RCC 7860 (cell line): ENCODE data around the gene SETSIP.
"Not testable (repeated sequence)": the region's sequence is repeated elsewhere in the genome, so short reads cannot be mapped to it uniquely, and the experiment has no call there.

Experiments
- DNase-seq: peaks from one replicate; pipeline ENCODE4 v3.0.0-alpha.2; 2015; ENCODE audit warnings: low spot score
- FAIRE-seq: peaks from 2 replicates; lab custom pipeline; 2012; peaks lifted over from hg19 to GRCh38; lab: Jason Lieb, UNC

SETSIP gene

GRCh38 chr1:92075311-92075710, at the start of gene SETSIP:
Gene SETSIP (minus strand): TSS chr1:92075411. CDS start chr1:92075411, 0 bp downstream.
- DNase-seq (no peak), FAIRE-seq (no peak)

- no peak for FAIRE-seq
Measured at GRCh38 chr1:92123868-92124267, 48.7 kb upstream of the SETSIP start.

GRCh38 chr1:92118826-92119225, 43.6 kb upstream of the SETSIP start:
- FAIRE-seq = no peak
- DNase-seq = no peak

More at GRCh38 chr1:92123868-92124267, 48.7 kb upstream of the SETSIP start:
- DNase-seq = no peak

- no peak for DNase-seq
Measured at GRCh38 chr1:92117526-92117925, 42.3 kb upstream of the SETSIP start.

GRCh38 chr1:92108631-92109030, 33.4 kb upstream of the SETSIP start:
- FAIRE-seq (no peak), DNase-seq (no peak)

More at GRCh38 chr1:92117526-92117925, 42.3 kb upstream of the SETSIP start:
- no peak for FAIRE-seq

GRCh38 chr1:92105546-92106081, 30.4 kb upstream of the SETSIP start:
- no peak for FAIRE-seq
- DNase-seq = no peak

- FAIRE-seq (no peak), DNase-seq (no peak)
Measured at GRCh38 chr1:92096317-92096716, 21.1 kb upstream of the SETSIP start.

GRCh38 chr1:92095874-92096273, 20.7 kb upstream of the SETSIP start:
- FAIRE-seq (no peak), DNase-seq (no peak)

- no peak for FAIRE-seq
Measured at GRCh38 chr1:92094595-92094994, 19.4 kb upstream of the SETSIP start.

GRCh38 chr1:92094090-92094489, 18.9 kb upstream of the SETSIP start:
- FAIRE-seq (no peak), DNase-seq (no peak)

More at GRCh38 chr1:92094595-92094994, 19.4 kb upstream of the SETSIP start:
- no peak for DNase-seq

- DNase-seq (no peak), FAIRE-seq (no peak)
Measured at GRCh38 chr1:92091625-92092024, 16.4 kb upstream of the SETSIP start.

- no peak for DNase-seq
- no peak for FAIRE-seq
Measured at GRCh38 chr1:92087542-92087941, 12.3 kb upstream of the SETSIP start.

GRCh38 chr1:92085727-92086126, 10.5 kb upstream of the SETSIP start:
- no peak for FAIRE-seq
- DNase-seq = no peak

- FAIRE-seq = no peak
- DNase-seq = no peak
Measured at GRCh38 chr1:92084651-92085050, 9.4 kb upstream of the SETSIP start.

GRCh38 chr1:92081031-92081430, 5.8 kb upstream of the SETSIP start:
- FAIRE-seq = no peak
- DNase-seq = no peak

- peak; percentile 30 for FAIRE-seq
- DNase-seq = peak; percentile 34
Measured at GRCh38 chr1:92080128-92080985, 5.1 kb upstream of the SETSIP start, which contains the start of gene BTBD8. Gene BTBD8 (plus strand): TSS chr1:92080345. CDS start chr1:92080572, 227 bp downstream.

- no peak for DNase-seq
- FAIRE-seq = no peak
Measured at GRCh38 chr1:92079441-92079840, 4.2 kb upstream of the SETSIP start.

- FAIRE-seq, DNase-seq: not testable (repeated sequence)
Measured at GRCh38 chr1:92078077-92078476, 2.9 kb upstream of the SETSIP start.

- no peak for DNase-seq
- no peak for FAIRE-seq
Measured at GRCh38 chr1:92076363-92076762, 1.2 kb upstream of the SETSIP start.

- not testable (repeated sequence) for DNase-seq, FAIRE-seq
Measured at GRCh38 chr1:92074446-92074845, 765 bp downstream of the SETSIP start.

- no peak for FAIRE-seq
- DNase-seq = no peak
Measured at GRCh38 chr1:92070892-92071291, 4.3 kb downstream of the SETSIP start.

GRCh38 chr1:92066321-92066720, 8.9 kb downstream of the SETSIP start:
- no peak for FAIRE-seq

More at GRCh38 chr1:92066321-92066720, 8.9 kb downstream of the SETSIP start:
- no peak for DNase-seq
